GM23338 (cell line): Measurements from ENCODE around the gene AARS2. TPM values are rescaled to one million over a fixed set of nuclear protein-coding genes. Genes with fewer than 3 reads are reported as not detected.

Source experiments
- ATAC-seq: fragments of 200-7000 bp; cut with Tn5 transposase; 3 replicates; pipeline ENCODE4 v1.9.1; 2020
- DNase-seq: peaks from one replicate; pipeline ENCODE4 v3.0.0-alpha.2; 2015; ENCODE audit warnings: low spot score
- H2AFZ ChIP-seq: fragments of 200-600 bp; sonication (generic); 2 replicates; pipeline ENCODE4 v1.8.0; 2016; ENCODE audit warnings: antibody characterized with exemption, mild to moderate bottlenecking, moderate library complexity
- H3F3A ChIP-seq: fragments of 200-600 bp; sonication (generic); replicated peaks from 2 replicates; pipeline ENCODE4 v1.8.0; 2017; ENCODE audit warnings: antibody characterized with exemption, mixed run types, low read depth
- H3K27ac ChIP-seq: fragments of 200-600 bp; sonication (generic); 2 replicates; pipeline ENCODE4 v1.6.1; 2016; ENCODE audit warnings: low read depth
- H3K27me3 ChIP-seq: fragments of 200-600 bp; sonication (generic); 2 replicates; pipeline ENCODE4 v1.8.0; 2016; ENCODE audit warnings: mild to moderate bottlenecking, mixed run types, moderate library complexity; ENCODE audit not compliant: insufficient read depth
- H3K36me3 ChIP-seq: fragments of 200-600 bp; sonication (generic); 2 replicates; pipeline ENCODE4 v1.8.0; 2016; ENCODE audit warnings: mild to moderate bottlenecking; ENCODE audit not compliant: insufficient read depth
- H3K4me1 ChIP-seq: fragments of 200-600 bp; sonication (generic); 2 replicates; pipeline ENCODE4 v1.8.0; 2016; ENCODE audit warnings: mild to moderate bottlenecking, moderate library complexity; ENCODE audit not compliant: insufficient read depth
- H3K4me2 ChIP-seq: fragments of 200-600 bp; sonication (generic); 2 replicates; pipeline ENCODE4 v1.7.1; 2017; ENCODE audit warnings: mixed run types
- H3K4me3 ChIP-seq: fragments of 200-600 bp; sonication (generic); 2 replicates; pipeline ENCODE4 v1.6.1; 2016; ENCODE audit warnings: mixed run types
- H3K79me2 ChIP-seq: fragments of 200-600 bp; sonication (generic); replicated peaks from 2 replicates; pipeline ENCODE4 v1.8.0; 2017; ENCODE audit warnings: mild to moderate bottlenecking; ENCODE audit not compliant: insufficient read depth
- H3K9me2 ChIP-seq: fragments of 200-600 bp; sonication (generic); 2 replicates; pipeline ENCODE4 v1.8.0; 2017; ENCODE audit not compliant: insufficient read depth
- H4K20me1 ChIP-seq: fragments of 200-600 bp; sonication (generic); replicated peaks from 2 replicates; pipeline ENCODE4 v1.8.0; 2017; ENCODE audit warnings: mild to moderate bottlenecking; ENCODE audit not compliant: insufficient read depth
- H3K27ac Mint-ChIP-seq: 2 replicates; pipeline ENCODE4 v1.8.0; 2020; ENCODE audit warnings: inconsistent platforms, mild to moderate bottlenecking, moderate library complexity, mixed read lengths
- H3K27me3 Mint-ChIP-seq: 3 replicates; pipeline ENCODE4 v1.8.0; 2022; ENCODE audit warnings: low read depth, mild to moderate bottlenecking, moderate library complexity, mixed read lengths, inconsistent platforms; ENCODE audit not compliant: insufficient read depth, poor library complexity
- H3K36me3 Mint-ChIP-seq: 3 replicates; pipeline ENCODE4 v1.8.0; 2021; ENCODE audit warnings: low read depth, mild to moderate bottlenecking, inconsistent platforms, moderate library complexity, mixed read lengths
- H3K4me1 Mint-ChIP-seq: 3 replicates; pipeline ENCODE4 v1.8.0; 2020; ENCODE audit warnings: mild to moderate bottlenecking, inconsistent platforms, mixed read lengths
- H3K4me3 Mint-ChIP-seq: 3 replicates; pipeline ENCODE4 v1.8.0; 2021; ENCODE audit warnings: moderate library complexity, mild to moderate bottlenecking, inconsistent platforms, mixed read lengths
- H3K9me3 Mint-ChIP-seq: 3 replicates; pipeline ENCODE4 v1.8.0; 2020; ENCODE audit warnings: moderate library complexity, mild to moderate bottlenecking, inconsistent platforms, mixed read lengths
- CTCF ChIP-seq, 2 experiments: fragments of 200-600 bp in 1 of 2; sonication (generic) in 1 of 2; conservative IDR thresholded peaks; 2 replicates each; pipeline versions ENCODE4 v1.5.1 to v1.6.1; 2016 to 2017; ENCODE audit warnings: antibody characterized with exemption in 2 of 2, low read depth in 2 of 2, mild to moderate bottlenecking in 2 of 2, moderate library complexity in 1 of 2
- ETS1 ChIP-seq: IDR thresholded peaks from 2 replicates; pipeline ENCODE4 v1.6.1; 2016; ENCODE audit warnings: antibody characterized with exemption
- EZH2 ChIP-seq: fragments of 200-600 bp; sonication (generic); IDR thresholded peaks from one replicate; pipeline ENCODE4 v1.8.0; 2017; ENCODE audit warnings: antibody characterized with exemption, mild to moderate bottlenecking, low read depth; ENCODE audit not compliant: unreplicated experiment
- EZH2phosphoT487 ChIP-seq: fragments of 200-600 bp; sonication (generic); IDR thresholded peaks from one replicate; pipeline ENCODE4 v1.8.1; 2018; ENCODE audit warnings: antibody characterized with exemption; ENCODE audit not compliant: unreplicated experiment
- JUNB ChIP-seq: IDR thresholded peaks from one replicate; pipeline ENCODE4 v1.6.1; 2016; ENCODE audit warnings: antibody characterized with exemption; ENCODE audit not compliant: unreplicated experiment
- NANOG ChIP-seq: IDR thresholded peaks from 2 replicates; pipeline ENCODE4 v1.6.1; 2016; ENCODE audit warnings: antibody characterized with exemption, borderline replicate concordance
- POLR2AphosphoS5 ChIP-seq: IDR thresholded peaks from 2 replicates; pipeline ENCODE4 v1.6.1; 2016; ENCODE audit warnings: antibody characterized with exemption, low read depth
- REST ChIP-seq: IDR thresholded peaks from one replicate; pipeline ENCODE4 v1.6.1; 2018; ENCODE audit warnings: antibody characterized with exemption; ENCODE audit not compliant: unreplicated experiment
- STAT1 ChIP-seq: IDR thresholded peaks from one replicate; pipeline ENCODE4 v1.6.1; 2016; ENCODE audit warnings: antibody characterized with exemption; ENCODE audit not compliant: unreplicated experiment
- ZNF114 ChIP-seq: fragments of 250-450 bp; sonication (Bioruptor Pico); IDR thresholded peaks from 2 replicates; pipeline ENCODE4 v1.5.0; 2020; ENCODE audit warnings: mild to moderate bottlenecking, moderate library complexity
- ZNF331 ChIP-seq: fragments of 250-450 bp; sonication (Bioruptor Pico); IDR thresholded peaks from 2 replicates; pipeline ENCODE4 v1.5.0; 2020; ENCODE audit warnings: low read depth, mild to moderate bottlenecking, moderate library complexity
- polyA plus RNA-seq: library from polyadenylated mRNA; unstranded; fragments of >200 nt; fragmentation: Nextera tagmentation; extraction: Ambion mirVana; gene quantifications from 2 replicates; pipeline ENCODE4 v1.2.1, GENCODE V29; 2016
- total RNA-seq: library from RNA; depleted of rRNA; stranded (reverse); fragments of >200 nt; shearing (Covaris generic); gene quantifications from 2 replicates; pipeline ENCODE4 v1.2.3, GENCODE V29; 2014

AARS2 gene
- total and polyA plus RNA-seq, 2 experiments from 2014 or later: 6.5 to 23.2 TPM

- H3K4me2 ChIP-seq: no peak overlapping the region
- no peak overlapping the region for H3K27ac ChIP-seq
- no peak overlapping the region for H3K27ac Mint-ChIP-seq
- no peaks in the 10 kb centered on the region for H3K9me2 ChIP-seq
- peaks cover 15% of the 10 kb centered on the region; the same call in 1 of the 2 replicates for H3F3A ChIP-seq
- H3K36me3 Mint-ChIP-seq: peaks cover 63% of the 10 kb centered on the region
- DNase-seq (no peak), ATAC-seq (no peak)
- no peak overlapping the region for H2AFZ ChIP-seq
- H3K36me3 ChIP-seq: peaks cover 7% of the 10 kb centered on the region; the same call in 1 of the 2 replicates
- no peaks in the 10 kb centered on the region; the same call in 1 of the 2 replicates for H3K4me1 ChIP-seq
- H3K27me3 ChIP-seq: peaks cover 21% of the 10 kb centered on the region
- H4K20me1 ChIP-seq: 0 out of 2 replicates have a peak, but pooled peaks cover 3% of the 10 kb centered on the region
- no peak overlapping the region for H3K4me3 Mint-ChIP-seq
- H3K79me2 ChIP-seq: no peaks in the 10 kb centered on the region
- peaks cover 27% of the 10 kb centered on the region for H3K27me3 Mint-ChIP-seq
- TF ChIP-seq EZH2phosphoT487 (no peak), EZH2 (no peak), NANOG (no peak), ZNF331 (CRISPR knock-in tag) (no peak)
- H3K4me3 ChIP-seq: no peak overlapping the region
- peaks cover 13% of the 10 kb centered on the region for H3K4me1 Mint-ChIP-seq
- H3K9me3 Mint-ChIP-seq: no peaks in the 10 kb centered on the region
These were observed 12.0 kb downstream of the AARS2 start for GRCh38 chr6:44301106-44301505.

- no peak overlapping the region for H3K27ac ChIP-seq
- Mint-ChIP-seq H3K36me3 (peaks cover 57% of the 10 kb centered on the region), H3K4me3 (no peak overlapping the region)
- no peak for TF ChIP-seq POLR2AphosphoS5
- TF ChIP-seq ZNF331 (CRISPR knock-in tag): no peak
- no peak for TF ChIP-seq ZNF114 (CRISPR knock-in tag)
- TF ChIP-seq NANOG: no peak
- no peak for TF ChIP-seq JUNB
- no peak for TF ChIP-seq ETS1
- TF ChIP-seq STAT1: no peak
- TF ChIP-seq REST: no peak
- TF ChIP-seq CTCF (conservative IDR thresholded peaks at IDR 0.05; ENCODE audit: low read depth in 2 of 2): no peak
These were observed 12.8 kb downstream of the AARS2 start for GRCh38 chr6:44300292-44300823.

More at GRCh38 chr6:44300292-44300823, 12.8 kb downstream of the AARS2 start:
- 0 out of 2 replicates have a peak, but pooled peaks cover 3% of the 10 kb centered on the region for H4K20me1 ChIP-seq
- Mint-ChIP-seq H3K4me1 (peaks cover 13% of the 10 kb centered on the region), H3K9me3 (no peaks in the 10 kb centered on the region), H3K27ac (no peak overlapping the region; the same call in 1 of the 2 replicates), H3K27me3 (peaks cover 26% of the 10 kb centered on the region)
- H3K36me3 ChIP-seq: peaks cover 7% of the 10 kb centered on the region; the same call in 1 of the 2 replicates
- H3K4me1 ChIP-seq: no peaks in the 10 kb centered on the region; the same call in 1 of the 2 replicates
- H3F3A ChIP-seq: peaks cover 15% of the 10 kb centered on the region; the same call in 1 of the 2 replicates
- no peak overlapping the region for H2AFZ ChIP-seq
- H3K4me3 ChIP-seq: no peak overlapping the region
- DNase-seq (no peak), ATAC-seq (no peak)
- H3K27me3 ChIP-seq: peaks cover 28% of the 10 kb centered on the region
- no peaks in the 10 kb centered on the region for H3K79me2 ChIP-seq
- no peaks in the 10 kb centered on the region for H3K9me2 ChIP-seq
- H3K4me2 ChIP-seq: no peak overlapping the region
